GM12891 (cell line): Measurements from ENCODE around the gene RANBP3.

Experiments used
- PAX5 ChIP-seq: IDR thresholded peaks from 2 replicates; pipeline ENCODE4 v1.6.1; 2011; ENCODE audit warnings: low read length, moderate library complexity, mild to moderate bottlenecking; ENCODE audit not compliant: insufficient read depth, severe bottlenecking
- POLR2A ChIP-seq: IDR thresholded peaks from 2 replicates; pipeline ENCODE4 v1.6.1; 2011; ENCODE audit warnings: low read depth, low read length, control low read depth

- TF ChIP-seq POLR2A (no peak), PAX5 (no peak)
Observed at GRCh38 chr19:5914946-5915781, 62.8 kb downstream of the RANBP3 start.
